COLO829 (cell line): ENCODE results near the gene ALDH3B1.

Experiments used
- DNase-seq: peaks from one replicate; pipeline ENCODE4 v3.0.0; 2012; ENCODE audit warnings: low spot score

Gene ALDH3B1

GRCh38 chr11:68032997-68033707 lies 23.0 kb downstream of the ALDH3B1 start:
- no peak for DNase-seq

GRCh38 chr11:68033708-68034045 lies 23.6 kb downstream of the ALDH3B1 start:
- no peak for DNase-seq

GRCh38 chr11:68035266-68035876 lies 25.2 kb downstream of the ALDH3B1 start:
- no peak for DNase-seq

GRCh38 chr11:68036141-68036716 lies 26.1 kb downstream of the ALDH3B1 start:
- DNase-seq = no peak

- no peak for DNase-seq
These were observed 26.7 kb downstream of the ALDH3B1 start for GRCh38 chr11:68036717-68037239.

- DNase-seq = no peak
These were observed 27.5 kb downstream of the ALDH3B1 start for GRCh38 chr11:68037411-68038225.

GRCh38 chr11:68038226-68038717 lies 28.1 kb downstream of the ALDH3B1 start:
- no peak for DNase-seq

GRCh38 chr11:68038718-68039525 lies 28.8 kb downstream of the ALDH3B1 start, which contains the start of gene TCIRG1:
TSS of gene TCIRG1 (plus strand) at chr11:68039025. CDS start at chr11:68041272, 2,247 bp downstream.
- DNase-seq = peak; percentile 91

- no peak for DNase-seq
These were observed 29.5 kb downstream of the ALDH3B1 start for GRCh38 chr11:68039526-68040086.

GRCh38 chr11:68040101-68040956 lies 30.2 kb downstream of the ALDH3B1 start:
- no peak for DNase-seq

- DNase-seq = no peak
These were observed 30.9 kb downstream of the ALDH3B1 start for GRCh38 chr11:68040957-68041591.

- no peak for DNase-seq
These were observed 31.6 kb downstream of the ALDH3B1 start for GRCh38 chr11:68041617-68042218.

GRCh38 chr11:68042219-68043028 lies 32.3 kb downstream of the ALDH3B1 start:
- no peak for DNase-seq

GRCh38 chr11:68043029-68043348 lies 32.9 kb downstream of the ALDH3B1 start:
- no peak for DNase-seq

GRCh38 chr11:68043349-68044144 lies 33.4 kb downstream of the ALDH3B1 start:
- no peak for DNase-seq

GRCh38 chr11:68044145-68044813 lies 34.2 kb downstream of the ALDH3B1 start:
- DNase-seq = no peak

- DNase-seq = no peak
These were observed 34.8 kb downstream of the ALDH3B1 start for GRCh38 chr11:68044898-68045351.
